Adrenal gland (tissue), 5 donors: ENCODE results near the gene CERCAM.

ENCODE experiments used
- CTCF ChIP-seq, 6 experiments: fragments of 450-650 bp in 4 of 6; fragments of 200-600 bp in 2 of 6; sonication (generic) in 1 of 6; IDR thresholded peaks; 1 replicate in 5 of 6; 2 replicates in 1 of 6; pipeline versions ENCODE4 v1.5.1 to v1.8.0; 2016 to 2021; ENCODE audit warnings: antibody characterized with exemption in 6 of 6, mild to moderate bottlenecking in 2 of 6, moderate library complexity in 1 of 6
- POLR2A ChIP-seq, 2 donors: fragments of 450-650 bp; IDR thresholded peaks; one replicate each; pipeline ENCODE4 v1.6.1; 2017; ENCODE audit warnings: antibody characterized with exemption in 2 of 2, mild to moderate bottlenecking in 2 of 2, moderate library complexity in 1 of 2
- donor health status: DM: no; HTN: no; CAD: no.

- TF ChIP-seq CTCF (IDR thresholded peaks at IDR 0.05) (no peak), POLR2A (IDR thresholded peaks at IDR 0.05) (no peak)
These were observed 6.2 kb upstream of the CERCAM start for GRCh38 chr9:128414461-128414860.
